D721Med (cell line): ENCODE results near the gene KRTAP10-10.

ENCODE experiments used
- DNase-seq: peaks from one replicate; pipeline ENCODE4 v3.0.0; 2011; ENCODE audit warnings: low spot score; ENCODE audit not compliant: insufficient read length
- FAIRE-seq: peaks from 2 replicates; lab custom pipeline; 2011; peaks lifted over from hg19 to GRCh38; lab: Jason Lieb, UNC
- CTCF ChIP-seq: IDR thresholded peaks from 2 replicates; pipeline ENCODE4 v1.5.1; 2012; ENCODE audit warnings: mild to moderate bottlenecking, control low read depth; ENCODE audit not compliant: insufficient read depth; ENCODE audit errors: missing control alignments

Gene KRTAP10-10

GRCh38 chr21:44664691-44665090 lies 27.5 kb downstream of the KRTAP10-10 start:
- FAIRE-seq (no peak), DNase-seq (no peak)
- TF ChIP-seq CTCF, result no peak

GRCh38 chr21:44666401-44667320 lies 29.5 kb downstream of the KRTAP10-10 start, which contains the start of gene KRTAP12-2:
KRTAP12-2 (minus strand) TSS chr21:44666927; CDS start chr21:44666886, 41 bp downstream.
- no peak for TF ChIP-seq CTCF
- FAIRE-seq, result no peak
- no peak for DNase-seq

GRCh38 chr21:44667612-44668011 lies 30.5 kb downstream of the KRTAP10-10 start:
- DNase-seq, result no peak
- no peak for TF ChIP-seq CTCF
- no peak for FAIRE-seq

GRCh38 chr21:44670642-44671432 lies 33.7 kb downstream of the KRTAP10-10 start:
- TF ChIP-seq CTCF, result no peak
- FAIRE-seq (no peak), DNase-seq (no peak)

GRCh38 chr21:44671911-44672310 lies 34.8 kb downstream of the KRTAP10-10 start:
- no peak for DNase-seq
- FAIRE-seq, result no peak
- TF ChIP-seq CTCF, result no peak

- no peak for FAIRE-seq
- no peak for TF ChIP-seq CTCF
Measured at GRCh38 chr21:44677881-44678280, 40.7 kb downstream of the KRTAP10-10 start.

More at GRCh38 chr21:44677881-44678280, 40.7 kb downstream of the KRTAP10-10 start:
- no peak for DNase-seq
